ENCODE measurements around the gene MBNL1.

DNA sequence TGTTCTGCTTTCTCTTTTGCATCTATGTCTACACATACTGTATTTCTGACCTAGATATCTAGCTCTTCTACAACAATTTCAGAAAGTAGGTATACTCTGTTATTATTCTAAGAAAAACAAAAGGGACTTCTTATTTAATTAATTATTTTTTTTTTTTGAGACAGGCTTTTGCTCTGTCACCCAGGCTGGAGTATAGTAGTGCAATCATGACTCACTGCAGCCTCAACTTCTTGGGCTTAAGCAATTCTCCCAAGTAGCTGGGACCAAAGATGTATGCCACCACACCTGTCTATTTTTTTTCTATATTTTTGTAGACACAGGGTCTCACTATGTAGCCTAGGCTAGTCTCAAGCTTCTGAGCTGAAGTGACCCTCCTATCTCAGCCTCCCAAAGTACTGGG is 130.6 kb downstream of the MBNL1 start:
- TF ChIP-seq, protein P1, sequence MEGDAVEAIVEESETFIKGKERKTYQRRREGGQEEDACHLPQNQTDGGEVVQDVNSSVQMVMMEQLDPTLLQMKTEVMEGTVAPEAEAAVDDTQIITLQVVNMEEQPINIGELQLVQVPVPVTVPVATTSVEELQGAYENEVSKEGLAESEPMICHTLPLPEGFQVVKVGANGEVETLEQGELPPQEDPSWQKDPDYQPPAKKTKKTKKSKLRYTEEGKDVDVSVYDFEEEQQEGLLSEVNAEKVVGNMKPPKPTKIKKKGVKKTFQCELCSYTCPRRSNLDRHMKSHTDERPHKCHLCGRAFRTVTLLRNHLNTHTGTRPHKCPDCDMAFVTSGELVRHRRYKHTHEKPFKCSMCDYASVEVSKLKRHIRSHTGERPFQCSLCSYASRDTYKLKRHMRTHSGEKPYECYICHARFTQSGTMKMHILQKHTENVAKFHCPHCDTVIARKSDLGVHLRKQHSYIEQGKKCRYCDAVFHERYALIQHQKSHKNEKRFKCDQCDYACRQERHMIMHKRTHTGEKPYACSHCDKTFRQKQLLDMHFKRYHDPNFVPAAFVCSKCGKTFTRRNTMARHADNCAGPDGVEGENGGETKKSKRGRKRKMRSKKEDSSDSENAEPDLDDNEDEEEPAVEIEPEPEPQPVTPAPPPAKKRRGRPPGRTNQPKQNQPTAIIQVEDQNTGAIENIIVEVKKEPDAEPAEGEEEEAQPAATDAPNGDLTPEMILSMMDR (IDR thresholded peaks at IDR 0.05): no peak
- TF ChIP-seq POLR2A (IDR thresholded peaks at IDR 0.05): no peak
